ENCODE results near the gene APH1B.
"Not testable (repeated sequence)": the region's sequence is repeated elsewhere in the genome, so short reads cannot be mapped to it uniquely, and the experiment has no call there.

APH1B gene

GRCh38 chr15:63310646-63311045, 33.2 kb downstream of the APH1B start:
- Histone ChIP-seq H3K9me3 (ENCODE audit: control insufficient read depth in 1 of 2, low read length in 2 of 2) (no peaks in the 10 kb centered on the region), H3K27me3 (ENCODE audit: control insufficient read depth in 1 of 2, insufficient read depth in 2 of 2, low read length in 2 of 2) (no peaks in the 10 kb centered on the region)

GRCh38 chr15:63312286-63312685, 34.9 kb downstream of the APH1B start:
- Histone ChIP-seq H3K36me3 (ENCODE audit: control insufficient read depth in 1 of 2, insufficient read depth in 2 of 2, low read length in 2 of 2) (peaks cover 0 to 2% of the 10 kb centered on the region in 2 donors), H3K9ac (ENCODE audit: low read depth in 1 of 2, low read length in 2 of 2) (no peak overlapping the region), H3K4me3 (ENCODE audit: low read depth in 1 of 2, low read length in 2 of 2) (no peak overlapping the region), H3K4me1 (ENCODE audit: control insufficient read depth in 1 of 2, insufficient read depth in 2 of 2, low read length in 2 of 2) (no peaks in the 10 kb centered on the region), H3K9me3 (ENCODE audit: control insufficient read depth in 1 of 2, low read length in 2 of 2) (no peaks in the 10 kb centered on the region), H3K27ac (ENCODE audit: low read depth, low read length) (no peak overlapping the region), H3K27me3 (ENCODE audit: control insufficient read depth in 1 of 2, insufficient read depth in 2 of 2, low read length in 2 of 2) (no peaks in the 10 kb centered on the region)

More at GRCh38 chr15:63310646-63311045, 33.2 kb downstream of the APH1B start:
- H3K36me3 ChIP-seq (ENCODE audit: control insufficient read depth in 1 of 2, insufficient read depth in 2 of 2, low read length in 2 of 2): peaks cover 7 to 9% of the 10 kb centered on the region in 2 donors
- H3K9ac ChIP-seq (ENCODE audit: low read depth in 1 of 2, low read length in 2 of 2): no peak overlapping the region
- no peak overlapping the region for H3K4me3 ChIP-seq (ENCODE audit: low read depth in 1 of 2, low read length in 2 of 2)
- H3K4me1 ChIP-seq (ENCODE audit: control insufficient read depth in 1 of 2, insufficient read depth in 2 of 2, low read length in 2 of 2): no peaks in the 10 kb centered on the region
- no peak overlapping the region for H3K27ac ChIP-seq (ENCODE audit: low read depth, low read length)

GRCh38 chr15:63313825-63314224, 36.4 kb downstream of the APH1B start:
- Histone ChIP-seq H3K4me3 (ENCODE audit: low read depth in 1 of 2, low read length in 2 of 2) (no peak overlapping the region), H3K9me3 (ENCODE audit: control insufficient read depth in 1 of 2, low read length in 2 of 2) (no peaks in the 10 kb centered on the region), H3K27ac (ENCODE audit: low read depth, low read length) (no peak overlapping the region), H3K36me3 (ENCODE audit: control insufficient read depth in 1 of 2, insufficient read depth in 2 of 2, low read length in 2 of 2) (peaks cover 0 to 2% of the 10 kb centered on the region in 2 donors), H3K9ac (ENCODE audit: low read depth in 1 of 2, low read length in 2 of 2) (no peak overlapping the region), H3K27me3 (ENCODE audit: control insufficient read depth in 1 of 2, insufficient read depth in 2 of 2, low read length in 2 of 2) (no peaks in the 10 kb centered on the region), H3K4me1 (ENCODE audit: control insufficient read depth in 1 of 2, insufficient read depth in 2 of 2, low read length in 2 of 2) (no peaks in the 10 kb centered on the region)

- no peak overlapping the region for H3K4me3 ChIP-seq (ENCODE audit: low read depth in 1 of 2, low read length in 2 of 2)
- no peak overlapping the region for H3K27ac ChIP-seq (ENCODE audit: low read depth, low read length)
- H3K9me3 ChIP-seq (ENCODE audit: control insufficient read depth in 1 of 2, low read length in 2 of 2): no peaks in the 10 kb centered on the region
- H3K9ac ChIP-seq (ENCODE audit: low read depth in 1 of 2, low read length in 2 of 2): no peak overlapping the region
- H3K4me1 ChIP-seq (ENCODE audit: control insufficient read depth in 1 of 2, insufficient read depth in 2 of 2, low read length in 2 of 2): no peaks in the 10 kb centered on the region
- H3K36me3 ChIP-seq (ENCODE audit: control insufficient read depth in 1 of 2, insufficient read depth in 2 of 2, low read length in 2 of 2): peaks cover 0 to 2% of the 10 kb centered on the region in 2 donors
- no peaks in the 10 kb centered on the region for H3K27me3 ChIP-seq (ENCODE audit: control insufficient read depth in 1 of 2, insufficient read depth in 2 of 2, low read length in 2 of 2)
These were observed 37.0 kb downstream of the APH1B start for GRCh38 chr15:63314409-63314808.

DNA sequence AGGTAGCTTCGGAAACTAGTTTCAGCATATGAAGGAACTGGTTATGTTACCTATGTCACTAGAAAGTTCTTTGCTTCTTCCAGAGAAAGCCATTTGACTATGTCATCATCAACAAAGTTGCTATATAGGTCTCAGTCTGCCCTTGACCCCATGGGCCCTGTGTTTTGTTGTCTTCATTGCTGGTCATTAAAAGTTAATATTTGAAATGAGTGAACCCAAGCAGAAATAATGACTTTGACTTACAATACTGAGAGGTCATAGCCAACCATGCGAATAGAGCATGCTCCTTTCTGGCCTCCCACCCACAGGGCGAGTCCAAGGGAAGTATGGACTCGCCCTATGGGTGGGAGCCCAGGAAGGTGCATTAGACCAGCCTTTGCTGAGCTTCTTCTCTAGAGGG, 40.9 kb downstream of the APH1B start:
- no peaks in the 10 kb centered on the region for H3K9me3 ChIP-seq (ENCODE audit: control insufficient read depth in 1 of 2, low read length in 2 of 2)
- H3K4me1 ChIP-seq (ENCODE audit: control insufficient read depth in 1 of 2, insufficient read depth in 2 of 2, low read length in 2 of 2): no peaks in the 10 kb centered on the region
- no peaks in the 10 kb centered on the region for H3K27me3 ChIP-seq (ENCODE audit: control insufficient read depth in 1 of 2, insufficient read depth in 2 of 2, low read length in 2 of 2)
- no peak overlapping the region for H3K9ac ChIP-seq (ENCODE audit: low read depth in 1 of 2, low read length in 2 of 2)
- no peaks in the 10 kb centered on the region for H3K36me3 ChIP-seq (ENCODE audit: control insufficient read depth in 1 of 2, insufficient read depth in 2 of 2, low read length in 2 of 2)
- H3K27ac ChIP-seq (ENCODE audit: low read depth, low read length): no peak overlapping the region
- no peak overlapping the region for H3K4me3 ChIP-seq (ENCODE audit: low read depth in 1 of 2, low read length in 2 of 2)

DNA sequence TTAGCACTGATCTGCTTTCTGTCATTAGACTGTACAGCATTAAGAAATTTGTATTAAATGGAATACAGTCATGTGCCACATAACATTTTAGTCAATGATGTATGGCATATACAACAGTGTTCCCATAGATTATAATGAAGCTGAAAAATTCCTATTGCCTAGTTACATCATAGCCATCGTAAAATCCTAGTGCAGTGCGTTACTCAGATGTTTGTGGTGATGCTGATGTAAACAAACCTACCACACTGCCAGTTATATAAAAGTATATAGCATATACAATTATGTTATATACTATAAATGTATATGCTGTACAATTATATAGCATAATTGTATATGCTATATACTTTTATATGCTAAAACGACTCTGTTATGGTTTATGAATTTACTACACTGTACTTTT, 41.7 kb downstream of the APH1B start:
- no peak overlapping the region for H3K4me3 ChIP-seq (ENCODE audit: low read depth in 1 of 2, low read length in 2 of 2)
- H3K36me3 ChIP-seq (ENCODE audit: control insufficient read depth in 1 of 2, insufficient read depth in 2 of 2, low read length in 2 of 2): no peaks in the 10 kb centered on the region
- no peaks in the 10 kb centered on the region for H3K4me1 ChIP-seq (ENCODE audit: control insufficient read depth in 1 of 2, insufficient read depth in 2 of 2, low read length in 2 of 2)
- no peak overlapping the region for H3K9ac ChIP-seq (ENCODE audit: low read depth in 1 of 2, low read length in 2 of 2)
- no peaks in the 10 kb centered on the region for H3K27me3 ChIP-seq (ENCODE audit: control insufficient read depth in 1 of 2, insufficient read depth in 2 of 2, low read length in 2 of 2)
- H3K27ac ChIP-seq (ENCODE audit: low read depth, low read length): no peak overlapping the region
- H3K9me3 ChIP-seq (ENCODE audit: control insufficient read depth in 1 of 2, low read length in 2 of 2): no peaks in the 10 kb centered on the region

DNA sequence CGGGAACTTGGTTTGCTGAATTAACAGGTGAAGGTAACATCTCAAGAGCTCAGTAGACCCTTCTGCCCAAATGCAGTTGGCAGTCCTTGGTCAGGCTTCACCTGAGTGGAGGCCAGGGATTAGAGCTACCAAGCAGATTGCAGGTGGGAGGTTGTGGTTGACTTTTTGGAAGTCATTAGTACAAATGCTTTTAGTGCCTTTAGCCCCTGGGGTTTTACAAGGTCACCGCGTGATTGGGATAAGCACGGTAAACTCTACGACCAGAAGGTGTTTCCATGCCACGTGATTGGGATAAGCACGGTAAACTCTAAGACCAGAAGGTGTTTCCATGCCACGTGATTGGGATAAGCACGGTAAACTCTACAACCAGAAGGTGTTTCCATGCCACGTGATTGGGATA, 43.0 kb downstream of the APH1B start:
- H3K9me3 ChIP-seq (ENCODE audit: control insufficient read depth in 1 of 2, low read length in 2 of 2); H3K4me3 ChIP-seq (ENCODE audit: low read depth in 1 of 2, low read length in 2 of 2); H3K36me3 ChIP-seq (ENCODE audit: control insufficient read depth in 1 of 2, insufficient read depth in 2 of 2, low read length in 2 of 2); H3K4me1 ChIP-seq (ENCODE audit: control insufficient read depth in 1 of 2, insufficient read depth in 2 of 2, low read length in 2 of 2); H3K9ac ChIP-seq (ENCODE audit: low read depth in 1 of 2, low read length in 2 of 2); H3K27ac ChIP-seq (ENCODE audit: low read depth, low read length); H3K27me3 ChIP-seq (ENCODE audit: control insufficient read depth in 1 of 2, insufficient read depth in 2 of 2, low read length in 2 of 2): not testable (repeated sequence)

DNA sequence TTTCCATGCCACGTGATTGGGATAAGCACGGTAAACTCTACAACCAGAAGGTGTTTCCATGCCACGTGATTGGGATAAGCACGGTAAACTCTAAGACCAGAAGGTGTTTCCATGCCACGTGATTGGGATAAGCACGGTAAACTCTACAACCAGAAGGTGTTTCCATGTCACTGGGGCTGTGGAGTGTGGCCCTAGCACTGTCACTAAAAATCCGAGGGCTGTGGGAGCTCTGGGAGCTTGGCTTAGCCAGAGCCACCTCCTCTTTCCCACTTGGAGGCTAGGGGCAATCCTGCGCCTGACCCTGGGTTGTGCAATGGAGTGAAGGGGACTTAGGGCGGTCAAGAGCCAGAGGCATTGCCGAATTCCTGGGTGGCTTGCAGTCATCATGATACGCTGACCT, 43.6 kb downstream of the APH1B start:
- not testable (repeated sequence) for H3K27ac ChIP-seq (ENCODE audit: low read depth, low read length); H3K9me3 ChIP-seq (ENCODE audit: control insufficient read depth in 1 of 2, low read length in 2 of 2); H3K36me3 ChIP-seq (ENCODE audit: control insufficient read depth in 1 of 2, insufficient read depth in 2 of 2, low read length in 2 of 2); H3K4me3 ChIP-seq (ENCODE audit: low read depth in 1 of 2, low read length in 2 of 2); H3K27me3 ChIP-seq (ENCODE audit: control insufficient read depth in 1 of 2, insufficient read depth in 2 of 2, low read length in 2 of 2); H3K4me1 ChIP-seq (ENCODE audit: control insufficient read depth in 1 of 2, insufficient read depth in 2 of 2, low read length in 2 of 2); H3K9ac ChIP-seq (ENCODE audit: low read depth in 1 of 2, low read length in 2 of 2)

DNA sequence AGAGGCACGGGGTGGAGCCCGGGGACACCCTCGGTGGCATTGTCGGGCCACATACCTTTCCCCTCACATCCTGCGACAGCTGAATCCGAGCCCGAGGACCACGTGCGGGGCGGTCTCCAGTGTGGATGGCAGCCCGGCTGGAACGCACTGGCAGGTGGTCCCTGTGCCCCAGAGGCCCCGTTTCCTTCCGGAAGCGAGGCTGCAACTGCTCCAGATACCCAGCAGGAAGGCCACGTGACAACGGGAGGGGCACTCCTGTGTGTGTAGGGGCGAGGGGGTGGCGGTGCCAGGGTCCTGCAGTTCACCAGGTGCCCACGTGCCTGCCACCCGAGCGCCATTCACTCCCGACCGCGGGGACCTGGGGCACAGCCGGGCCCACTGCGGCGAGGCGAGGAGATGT, 44.1 kb downstream of the APH1B start:
- no peak overlapping the region for H3K9ac ChIP-seq (ENCODE audit: low read depth in 1 of 2, low read length in 2 of 2)
- no peaks in the 10 kb centered on the region for H3K27me3 ChIP-seq (ENCODE audit: control insufficient read depth in 1 of 2, insufficient read depth in 2 of 2, low read length in 2 of 2)

DNA sequence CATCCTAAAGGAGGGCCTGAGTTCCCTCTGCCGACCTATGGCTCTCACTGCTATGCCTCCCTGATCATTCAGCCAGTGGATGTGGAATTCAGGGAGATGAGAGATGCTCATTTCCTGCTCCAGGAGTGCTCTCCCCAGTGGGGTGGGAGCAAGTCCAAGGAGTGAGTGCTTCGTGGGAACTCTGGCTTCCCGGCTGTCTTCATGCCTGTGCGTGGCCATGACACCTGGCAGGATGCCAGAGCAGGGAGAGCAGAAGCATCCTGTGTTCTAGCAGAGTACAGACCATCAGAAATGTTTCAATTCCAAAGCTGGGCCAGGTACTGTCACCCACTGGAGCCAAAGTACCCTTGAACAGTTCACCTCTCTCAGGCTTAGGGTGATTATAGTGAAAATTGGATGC, 45.1 kb downstream of the APH1B start:
- Histone ChIP-seq H3K9ac (ENCODE audit: low read depth in 1 of 2, low read length in 2 of 2) (no peak overlapping the region), H3K4me3 (ENCODE audit: low read depth in 1 of 2, low read length in 2 of 2) (no peak overlapping the region), H3K9me3 (ENCODE audit: control insufficient read depth in 1 of 2, low read length in 2 of 2) (no peaks in the 10 kb centered on the region), H3K27ac (ENCODE audit: low read depth, low read length) (no peak overlapping the region), H3K36me3 (ENCODE audit: control insufficient read depth in 1 of 2, insufficient read depth in 2 of 2, low read length in 2 of 2) (no peaks in the 10 kb centered on the region), H3K27me3 (ENCODE audit: control insufficient read depth in 1 of 2, insufficient read depth in 2 of 2, low read length in 2 of 2) (no peaks in the 10 kb centered on the region), H3K4me1 (ENCODE audit: control insufficient read depth in 1 of 2, insufficient read depth in 2 of 2, low read length in 2 of 2) (no peaks in the 10 kb centered on the region)

More for the DNA sequence above, 44.1 kb downstream of the APH1B start:
- H3K36me3 ChIP-seq (ENCODE audit: control insufficient read depth in 1 of 2, insufficient read depth in 2 of 2, low read length in 2 of 2): no peaks in the 10 kb centered on the region
- H3K4me1 ChIP-seq (ENCODE audit: control insufficient read depth in 1 of 2, insufficient read depth in 2 of 2, low read length in 2 of 2): no peaks in the 10 kb centered on the region
- H3K9me3 ChIP-seq (ENCODE audit: control insufficient read depth in 1 of 2, low read length in 2 of 2): no peaks in the 10 kb centered on the region
- H3K27ac ChIP-seq (ENCODE audit: low read depth, low read length): no peak overlapping the region
- H3K4me3 ChIP-seq (ENCODE audit: low read depth in 1 of 2, low read length in 2 of 2): no peak overlapping the region
